Vagina (tissue), 2 donors: ENCODE data around the gene NSMCE3. TPM values are rescaled to one million over a fixed set of nuclear protein-coding genes. Genes with fewer than 3 reads are reported as not detected.

Experiments
- DNase-seq, 2 donors: peaks; one replicate each; pipeline ENCODE4 v3.0.0-alpha.2; 2017; ENCODE audit errors: extremely low spot score in 2 of 2
- H3K27ac ChIP-seq: fragments of 200-600 bp; sonication (generic); one replicate; pipeline ENCODE4 v1.5.1; 2019
- H3K27me3 ChIP-seq: fragments of 200-600 bp; sonication (generic); one replicate; pipeline ENCODE4 v1.5.1; 2019
- H3K36me3 ChIP-seq, 2 donors: fragments of 200-600 bp; sonication (generic); one replicate each; pipeline ENCODE4 v1.5.1; 2017 to 2019
- H3K4me1 ChIP-seq: fragments of 200-600 bp; sonication (generic); one replicate; pipeline ENCODE4 v1.5.1; 2019
- H3K4me3 ChIP-seq, 2 donors: fragments of 200-600 bp; sonication (generic); 1 replicate in 1 of 2; 2 replicates in 1 of 2; pipeline ENCODE4 v1.5.1; 2016 to 2019
- H3K9me3 ChIP-seq: fragments of 200-600 bp; sonication (generic); one replicate; pipeline ENCODE4 v1.5.1; 2019
- POLR2A ChIP-seq, 2 donors: fragments of 450-650 bp; IDR thresholded peaks; one replicate each; pipeline ENCODE4 v1.6.1; 2017; ENCODE audit warnings: antibody characterized with exemption in 2 of 2, mild to moderate bottlenecking in 2 of 2, moderate library complexity in 2 of 2
- POLR2AphosphoS5 ChIP-seq, 2 donors: sonication (generic); formaldehyde crosslinking; IDR thresholded peaks; one replicate each; pipeline ENCODE4 v1.9.0; 2017; ENCODE audit warnings: antibody characterized with exemption in 2 of 2, mild to moderate bottlenecking in 2 of 2, low read depth in 1 of 2; ENCODE audit not compliant: insufficient read depth in 1 of 2
- intact Hi-C: fragments of 100-400 bp; cut with DNase I; formaldehyde crosslinking; loops from one replicate; pipeline ENCODE4 v1.15.1; 2023
- total RNA-seq: library from RNA; depleted of rRNA; stranded (reverse); fragments of >200 nt; gene quantifications from one replicate; pipeline ENCODE4 v1.2.3, GENCODE V29; 2016
- TF ChIP-seq, protein P1 (sequence below), 3 experiments: fragments of 450-650 bp in 2 of 3; fragments of 200-600 bp in 1 of 3; sonication (generic) in 1 of 3; IDR thresholded peaks; one replicate each; pipeline ENCODE4 v1.5.1; 2017 to 2019; ENCODE audit warnings: antibody characterized with exemption in 3 of 3, mild to moderate bottlenecking in 2 of 3, moderate library complexity in 2 of 3

The NSMCE3 gene
- total RNA-seq, 1 donor from 2014 or later: 8.8 TPM

DNA sequence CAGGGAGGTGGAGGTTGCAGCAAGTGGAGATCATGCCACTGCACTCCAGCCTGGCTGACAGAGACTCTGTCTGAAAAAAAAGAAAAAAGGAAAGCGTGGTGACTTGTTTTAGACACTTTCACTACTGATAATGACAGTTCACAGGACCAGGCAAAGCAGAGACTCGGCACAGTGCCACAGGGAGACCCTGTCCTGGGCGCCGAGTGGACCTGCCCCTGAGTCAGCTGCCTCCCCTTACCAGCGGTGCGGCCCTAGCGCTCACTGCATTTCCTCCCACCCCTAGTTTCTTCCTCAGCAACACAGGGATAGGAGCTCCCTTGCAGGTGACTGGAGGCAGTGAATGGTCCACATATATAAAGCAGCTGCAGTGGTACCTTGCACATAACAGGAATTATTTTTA lies 38.7 kb upstream of the NSMCE3 start:
- no peaks in the 10 kb centered on the region for H3K9me3 ChIP-seq
- no peaks in the 10 kb centered on the region for H3K27me3 ChIP-seq
- no peak overlapping the region for H3K4me3 ChIP-seq
- H3K27ac ChIP-seq: no peak overlapping the region
- intact Hi-C loops: no loop called here
- no peak for TF ChIP-seq POLR2AphosphoS5 (IDR thresholded peaks at IDR 0.05; ENCODE audit: insufficient read depth in 1 of 2, low read depth in 1 of 2)
- TF ChIP-seq, protein P1, sequence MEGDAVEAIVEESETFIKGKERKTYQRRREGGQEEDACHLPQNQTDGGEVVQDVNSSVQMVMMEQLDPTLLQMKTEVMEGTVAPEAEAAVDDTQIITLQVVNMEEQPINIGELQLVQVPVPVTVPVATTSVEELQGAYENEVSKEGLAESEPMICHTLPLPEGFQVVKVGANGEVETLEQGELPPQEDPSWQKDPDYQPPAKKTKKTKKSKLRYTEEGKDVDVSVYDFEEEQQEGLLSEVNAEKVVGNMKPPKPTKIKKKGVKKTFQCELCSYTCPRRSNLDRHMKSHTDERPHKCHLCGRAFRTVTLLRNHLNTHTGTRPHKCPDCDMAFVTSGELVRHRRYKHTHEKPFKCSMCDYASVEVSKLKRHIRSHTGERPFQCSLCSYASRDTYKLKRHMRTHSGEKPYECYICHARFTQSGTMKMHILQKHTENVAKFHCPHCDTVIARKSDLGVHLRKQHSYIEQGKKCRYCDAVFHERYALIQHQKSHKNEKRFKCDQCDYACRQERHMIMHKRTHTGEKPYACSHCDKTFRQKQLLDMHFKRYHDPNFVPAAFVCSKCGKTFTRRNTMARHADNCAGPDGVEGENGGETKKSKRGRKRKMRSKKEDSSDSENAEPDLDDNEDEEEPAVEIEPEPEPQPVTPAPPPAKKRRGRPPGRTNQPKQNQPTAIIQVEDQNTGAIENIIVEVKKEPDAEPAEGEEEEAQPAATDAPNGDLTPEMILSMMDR (IDR thresholded peaks at IDR 0.05): no peak
- TF ChIP-seq POLR2A (IDR thresholded peaks at IDR 0.05): no peak
- no peaks in the 10 kb centered on the region for H3K4me1 ChIP-seq
- H3K36me3 ChIP-seq: no peaks in the 10 kb centered on the region
- DNase-seq: no peak

- DNase-seq: no peak
- intact Hi-C loops: no loop called here
Observed at GRCh38 chr15:29305556-29305955, 35.9 kb upstream of the NSMCE3 start.

DNA sequence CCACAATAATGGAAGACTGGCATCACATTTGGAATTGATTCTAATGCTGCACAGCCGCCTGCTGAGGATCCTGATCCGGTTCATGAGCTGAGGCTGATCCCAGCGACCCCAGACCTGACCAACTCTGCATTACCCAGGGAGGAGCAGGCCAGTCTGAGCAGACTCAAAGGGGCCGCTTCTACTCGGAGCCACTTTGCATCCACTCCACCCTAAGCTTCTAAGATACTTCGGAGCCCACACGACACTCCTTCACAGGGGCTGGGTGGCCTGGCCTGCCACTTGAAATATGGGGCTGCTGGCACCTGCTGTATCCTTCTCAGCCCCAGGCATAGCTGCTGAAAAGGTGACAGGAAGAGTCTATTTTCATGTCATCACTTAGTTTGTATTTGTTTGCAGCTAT lies 33.2 kb upstream of the NSMCE3 start:
- H3K27me3 ChIP-seq: no peaks in the 10 kb centered on the region
- H3K27ac ChIP-seq: no peak overlapping the region
- DNase-seq: no peak
- H3K4me1 ChIP-seq: no peaks in the 10 kb centered on the region
- H3K4me3 ChIP-seq: no peak overlapping the region
- H3K9me3 ChIP-seq: no peaks in the 10 kb centered on the region
- H3K36me3 ChIP-seq: no peaks in the 10 kb centered on the region
- TF ChIP-seq POLR2A (IDR thresholded peaks at IDR 0.05): no peak
- TF ChIP-seq, protein P1 (IDR thresholded peaks at IDR 0.05): no peak
- no peak for TF ChIP-seq POLR2AphosphoS5 (IDR thresholded peaks at IDR 0.05; ENCODE audit: insufficient read depth in 1 of 2, low read depth in 1 of 2)
- intact Hi-C loops: no loop called here

More at GRCh38 chr15:29305556-29305955, 35.9 kb upstream of the NSMCE3 start:
- H3K4me1 ChIP-seq: no peaks in the 10 kb centered on the region
- no peaks in the 10 kb centered on the region for H3K27me3 ChIP-seq
- H3K4me3 ChIP-seq: no peak overlapping the region
- H3K36me3 ChIP-seq: no peaks in the 10 kb centered on the region
- TF ChIP-seq, protein P1 (IDR thresholded peaks at IDR 0.05): no peak
- no peak for TF ChIP-seq POLR2A (IDR thresholded peaks at IDR 0.05)
- TF ChIP-seq POLR2AphosphoS5 (IDR thresholded peaks at IDR 0.05; ENCODE audit: insufficient read depth in 1 of 2, low read depth in 1 of 2): no peak
- no peak overlapping the region for H3K27ac ChIP-seq
- no peaks in the 10 kb centered on the region for H3K9me3 ChIP-seq

DNA sequence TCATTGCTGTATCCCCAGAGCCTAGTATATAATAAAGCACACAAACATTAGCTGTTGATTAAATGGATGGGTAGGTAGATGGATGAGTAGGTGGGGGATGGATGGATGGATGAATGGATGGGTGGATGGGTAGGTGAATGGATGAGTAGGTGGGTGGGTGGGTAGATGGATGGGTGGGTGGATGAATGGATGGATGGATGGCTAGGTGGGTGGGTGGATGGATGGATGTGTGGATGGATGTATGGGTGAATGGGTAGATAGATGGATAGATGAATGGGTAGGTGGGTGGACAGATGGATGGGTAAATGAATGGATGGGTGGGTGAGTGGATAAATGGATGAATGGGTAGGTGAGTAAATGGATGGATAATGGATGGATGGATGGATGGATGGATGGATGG lies 30.2 kb upstream of the NSMCE3 start:
- DNase-seq: no peak
- Histone ChIP-seq H3K9me3 (no peaks in the 10 kb centered on the region), H3K4me1 (no peaks in the 10 kb centered on the region), H3K4me3 (no peak overlapping the region), H3K36me3 (no peaks in the 10 kb centered on the region), H3K27ac (no peak overlapping the region), H3K27me3 (no peaks in the 10 kb centered on the region)
- intact Hi-C loops: no loop called here
- TF ChIP-seq POLR2A (IDR thresholded peaks at IDR 0.05): no peak
- TF ChIP-seq, protein P1 (IDR thresholded peaks at IDR 0.05): no peak
- TF ChIP-seq POLR2AphosphoS5 (IDR thresholded peaks at IDR 0.05; ENCODE audit: insufficient read depth in 1 of 2, low read depth in 1 of 2): no peak

- Histone ChIP-seq H3K36me3 (no peaks in the 10 kb centered on the region), H3K9me3 (no peaks in the 10 kb centered on the region), H3K27ac (no peak overlapping the region), H3K4me3 (no peak overlapping the region), H3K4me1 (no peaks in the 10 kb centered on the region), H3K27me3 (no peaks in the 10 kb centered on the region)
- intact Hi-C loops: no loop called here
- DNase-seq: no peak
- TF ChIP-seq POLR2A (IDR thresholded peaks at IDR 0.05): no peak
- TF ChIP-seq POLR2AphosphoS5 (IDR thresholded peaks at IDR 0.05; ENCODE audit: insufficient read depth in 1 of 2, low read depth in 1 of 2): no peak
- TF ChIP-seq, protein P1 (IDR thresholded peaks at IDR 0.05): no peak
Observed at GRCh38 chr15:29299331-29299730, 29.7 kb upstream of the NSMCE3 start.
